ENCODE measurements around the gene MLANA.

DNA sequence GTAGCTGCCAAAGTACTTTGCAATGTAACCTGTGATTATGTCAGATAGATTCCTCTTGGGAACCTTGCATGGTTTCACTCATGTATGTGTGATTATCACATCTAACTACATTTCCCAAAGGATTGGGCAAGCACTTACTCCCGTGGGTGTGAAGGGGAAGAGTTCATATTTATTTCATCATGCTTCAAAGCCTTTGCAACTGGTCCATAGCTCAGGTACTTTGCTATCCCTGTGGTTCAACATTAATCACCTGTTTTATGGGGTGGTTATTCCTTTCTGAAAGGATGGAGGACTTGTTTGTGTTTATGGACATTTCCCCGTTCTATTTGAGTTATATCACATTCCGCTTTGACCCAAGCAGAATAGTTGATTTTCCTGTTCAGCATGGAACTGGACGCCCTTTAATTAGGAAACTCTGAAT is 44.2 kb upstream of the MLANA start:
- TF ChIP-seq CTCF (IDR thresholded peaks at IDR 0.05; ENCODE audit: low read depth, low read length), result no peak
- no peak for TF ChIP-seq EZH2phosphoT487 (IDR thresholded peaks at IDR 0.05; ENCODE audit: low read depth)

Measured in OCI-LY3 (cell line).